Brain microvascular endothelial cell (primary cell): ENCODE data around the gene SMU1.

Source experiments
- DNase-seq: peaks from one replicate; pipeline ENCODE4 v3.0.0-alpha.2; 2020
- H3K27ac ChIP-seq: fragments of 250-450 bp; sonication (Bioruptor Pico); 2 replicates; pipeline ENCODE4 v1.5.1; 2020; ENCODE audit warnings: mild to moderate bottlenecking, moderate library complexity
- H3K27me3 ChIP-seq: fragments of 250-450 bp; sonication (Bioruptor Pico); replicated peaks from 2 replicates; pipeline ENCODE4 v1.5.1; 2020; ENCODE audit warnings: mild to moderate bottlenecking
- H3K36me3 ChIP-seq: fragments of 250-450 bp; sonication (Bioruptor Pico); replicated peaks from 2 replicates; pipeline ENCODE4 v1.5.1; 2020; ENCODE audit warnings: mild to moderate bottlenecking
- H3K4me3 ChIP-seq: 2 replicates; pipeline ENCODE4 v1.5.1; 2011; ENCODE audit warnings: low read depth, mild to moderate bottlenecking, control low read depth, low read length, moderate library complexity
- CTCF ChIP-seq: IDR thresholded peaks from 2 replicates; pipeline ENCODE4 v1.5.1; 2011; ENCODE audit warnings: low read depth, mild to moderate bottlenecking, moderate library complexity, low read length, control low read depth, inconsistent platforms; ENCODE audit errors: missing control alignments
- in situ Hi-C: cut with HindIII; loops from 2 replicates; pipeline ENCODE4 v1.10.0; 2017; ENCODE audit warnings: low sequenced_read_pairs, low pct_ligation_motif_present

Gene SMU1

GRCh38 chr9:33107762-33108161 lies 31.3 kb upstream of the SMU1 start:
- in situ Hi-C loops: no loop called here

GRCh38 chr9:33106827-33107621 lies 30.6 kb upstream of the SMU1 start:
- DNase-seq: peak; percentile 58
- no peak overlapping the region for H3K4me3 ChIP-seq
- in situ Hi-C loops: no loop called here
- H3K27me3 ChIP-seq: no peaks in the 10 kb centered on the region
- H3K27ac ChIP-seq: peak overlapping the region; percentile 49
- no peak for TF ChIP-seq CTCF
- H3K36me3 ChIP-seq: no peaks in the 10 kb centered on the region

More at GRCh38 chr9:33107762-33108161, 31.3 kb upstream of the SMU1 start:
- TF ChIP-seq CTCF: no peak
- H3K27me3 ChIP-seq: no peaks in the 10 kb centered on the region
- DNase-seq: no peak
- peak overlapping the region; percentile 49 for H3K27ac ChIP-seq
- no peak overlapping the region for H3K4me3 ChIP-seq
- H3K36me3 ChIP-seq: peaks cover 2% of the 10 kb centered on the region

- no peak for TF ChIP-seq CTCF
- Histone ChIP-seq H3K27me3 (no peaks in the 10 kb centered on the region), H3K4me3 (no peak overlapping the region), H3K27ac (no peak overlapping the region), H3K36me3 (no peaks in the 10 kb centered on the region)
- in situ Hi-C loops: no loop called here
- DNase-seq: no peak
These were observed 29.9 kb upstream of the SMU1 start for GRCh38 chr9:33106372-33106771.

- TF ChIP-seq CTCF: no peak
- in situ Hi-C loops: no loop called here
- Histone ChIP-seq H3K36me3 (no peaks in the 10 kb centered on the region), H3K27ac (no peak overlapping the region), H3K27me3 (no peaks in the 10 kb centered on the region), H3K4me3 (no peak overlapping the region)
- DNase-seq: no peak
These were observed 29.5 kb upstream of the SMU1 start for GRCh38 chr9:33105959-33106358.

GRCh38 chr9:33105504-33105903 lies 29.0 kb upstream of the SMU1 start:
- no peak for TF ChIP-seq CTCF
- H3K27me3 ChIP-seq: no peaks in the 10 kb centered on the region
- in situ Hi-C loops: no loop called here
- no peak overlapping the region for H3K4me3 ChIP-seq
- no peak overlapping the region for H3K27ac ChIP-seq
- no peaks in the 10 kb centered on the region for H3K36me3 ChIP-seq
- DNase-seq: no peak

GRCh38 chr9:33104401-33104800 lies 27.9 kb upstream of the SMU1 start:
- DNase-seq: no peak
- in situ Hi-C loops: no loop called here
- Histone ChIP-seq H3K4me3 (no peak overlapping the region), H3K36me3 (no peaks in the 10 kb centered on the region), H3K27ac (no peak overlapping the region), H3K27me3 (no peaks in the 10 kb centered on the region)
- no peak for TF ChIP-seq CTCF
